Bone marrow (tissue), 2 donors: Measurements from ENCODE around the gene ZFP2.
"Not testable (repeated sequence)": the region's sequence is repeated elsewhere in the genome, so short reads cannot be mapped to it uniquely, and the experiment has no call there.

Source experiments
- DNase-seq, 2 donors: peaks; one replicate each; lab custom pipeline; 2025; lab: John Stamatoyannopoulos, UW

ZFP2 gene

DNA sequence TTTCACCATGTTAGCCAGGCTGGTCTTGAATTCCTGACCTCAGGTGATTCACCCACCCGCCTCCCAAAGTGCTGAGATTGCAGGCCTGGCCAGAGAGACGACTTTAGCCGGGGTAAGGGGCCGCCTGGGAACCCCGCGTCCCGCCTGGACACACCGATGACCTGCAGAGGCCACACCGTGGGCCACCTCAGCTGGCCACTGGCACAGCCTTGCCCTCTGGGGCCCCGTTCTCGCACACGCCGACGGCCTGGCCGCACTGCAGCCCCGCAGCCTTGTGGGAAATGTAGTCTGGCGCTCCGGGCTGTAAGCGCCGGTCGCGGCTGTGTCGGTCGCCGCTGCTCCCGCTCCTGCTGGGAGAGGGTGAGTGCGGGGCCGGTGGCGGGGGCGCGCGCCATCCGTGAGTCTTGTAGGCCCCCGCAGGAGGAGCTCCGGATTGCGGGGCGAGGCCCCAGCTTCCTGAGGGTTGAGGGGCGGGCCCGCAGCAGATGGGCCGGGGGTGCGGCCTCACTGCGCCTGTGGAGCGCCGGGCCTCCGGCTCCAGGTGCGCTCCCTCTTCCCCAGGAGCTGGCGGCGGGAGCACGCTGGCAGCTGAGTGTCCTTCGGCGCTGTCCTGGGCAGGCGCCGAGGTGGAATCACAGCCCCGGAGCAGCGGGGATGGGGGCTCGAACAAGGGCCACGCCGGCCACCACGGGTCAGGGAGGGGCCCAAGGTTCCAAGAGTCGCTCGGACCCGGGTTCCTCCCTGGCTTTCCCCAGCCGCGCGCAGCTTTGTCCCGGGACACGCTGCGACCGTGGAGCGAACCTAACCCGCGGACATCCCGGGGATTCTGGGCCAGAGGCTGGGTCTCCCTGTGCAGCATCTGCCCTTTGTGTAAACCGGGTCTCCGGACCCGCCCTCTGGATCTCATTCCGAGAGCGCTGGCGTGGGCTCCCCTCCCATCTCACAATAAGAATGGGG, at the start of gene ZFP2:
TSS of gene ZFP2 (plus strand) at position 299 of the 957 bp plus-strand sequence. CDS start 35,401 bp downstream, outside the sequence.
- DNase-seq, result no peak

DNA sequence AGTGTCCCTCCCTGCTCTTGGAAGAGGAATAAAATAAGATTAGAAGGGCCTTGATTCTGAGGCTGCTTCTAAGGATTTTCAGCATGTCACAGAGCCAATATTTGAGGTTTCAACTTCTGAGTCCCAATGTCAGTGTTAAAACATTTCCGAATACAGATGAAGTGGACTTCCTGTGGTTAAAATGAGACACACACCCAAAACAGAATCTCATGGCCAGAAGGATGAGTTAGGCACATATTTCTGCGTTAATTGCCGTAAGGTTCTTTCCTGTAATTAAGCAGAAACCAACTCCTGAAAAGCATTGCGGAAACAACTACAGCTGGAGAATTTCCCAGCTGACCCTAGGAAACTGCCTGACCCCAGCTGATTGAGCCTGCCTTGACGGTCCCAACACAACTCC, 46.4 kb upstream of the ZFP2 start:
- no peak for DNase-seq

DNA sequence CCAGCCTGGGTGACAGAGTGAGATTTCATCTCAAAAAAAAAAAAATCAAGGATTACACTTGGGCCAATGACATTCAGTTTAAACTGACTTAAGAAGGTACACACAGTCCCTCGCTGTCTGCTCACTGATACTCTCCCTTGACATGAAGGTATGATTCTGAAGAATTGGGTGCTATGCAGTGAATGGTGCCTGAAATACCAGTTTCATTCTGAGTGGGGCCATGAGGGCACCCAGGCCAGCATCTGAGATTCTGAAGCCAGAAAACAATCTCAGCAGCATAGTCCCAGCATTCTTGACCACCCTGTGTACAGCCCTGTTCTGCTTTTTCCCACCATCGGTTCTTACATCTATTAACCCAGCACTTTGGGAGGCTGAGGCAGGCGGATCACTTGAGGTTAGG, 43.8 kb upstream of the ZFP2 start:
- DNase-seq, result no peak

GRCh38 chr5:178854284-178854683, 41.4 kb upstream of the ZFP2 start:
- no peak for DNase-seq

DNA sequence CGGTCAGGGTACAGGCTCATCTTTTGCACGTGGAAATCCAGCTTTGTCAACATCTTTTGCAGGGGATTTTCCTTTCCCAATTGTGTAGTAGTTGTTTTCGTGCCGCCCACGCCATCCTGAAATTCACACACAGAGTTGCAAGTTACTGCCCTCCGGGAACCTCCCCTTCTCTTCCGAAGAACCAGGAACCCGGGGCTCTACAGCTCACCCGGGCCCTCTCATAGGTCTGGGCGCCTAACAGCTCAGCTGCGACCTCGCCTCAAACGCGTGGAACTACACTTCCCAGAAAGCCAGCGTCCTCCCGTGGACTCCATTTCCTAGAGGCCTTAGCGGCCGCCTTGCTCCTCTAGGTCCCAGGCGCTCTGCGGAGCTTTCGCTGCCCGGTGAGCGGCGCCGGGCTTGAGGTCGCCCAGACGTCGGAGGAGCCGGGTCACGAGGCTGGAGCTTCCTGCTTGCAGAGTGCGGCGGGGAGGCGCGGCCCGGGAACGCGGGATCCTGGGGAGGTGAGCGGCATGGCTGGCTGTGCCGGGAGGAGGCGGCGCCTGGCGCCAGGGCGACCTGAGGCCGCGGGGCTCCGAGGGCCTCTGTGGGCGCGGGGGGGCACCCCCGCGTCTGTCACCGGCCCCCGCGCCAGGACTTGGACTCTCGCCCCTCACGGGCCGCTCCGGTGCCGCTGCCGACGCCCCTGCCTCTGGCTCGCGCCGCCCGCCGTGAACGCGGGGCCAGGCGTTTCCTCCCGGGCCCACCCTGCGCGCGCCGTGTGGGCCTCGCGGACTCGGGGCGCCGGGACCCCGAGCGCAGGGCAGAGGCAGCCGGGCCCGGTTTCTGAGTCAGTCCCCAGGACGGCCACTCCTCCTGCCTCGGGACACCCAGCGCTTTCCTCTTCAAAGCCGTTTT, 35.8 kb upstream of the ZFP2 start, which contains the start of gene ZNF354B:
TSS of gene ZNF354B (plus strand) at position 329 of the 897 bp plus-strand sequence. CDS start 1,095 bp downstream, outside the sequence.
- peak; percentile 57 to 94 for DNase-seq

GRCh38 chr5:178860615-178861014, 35.1 kb upstream of the ZFP2 start:
- not testable (repeated sequence) for DNase-seq

DNA sequence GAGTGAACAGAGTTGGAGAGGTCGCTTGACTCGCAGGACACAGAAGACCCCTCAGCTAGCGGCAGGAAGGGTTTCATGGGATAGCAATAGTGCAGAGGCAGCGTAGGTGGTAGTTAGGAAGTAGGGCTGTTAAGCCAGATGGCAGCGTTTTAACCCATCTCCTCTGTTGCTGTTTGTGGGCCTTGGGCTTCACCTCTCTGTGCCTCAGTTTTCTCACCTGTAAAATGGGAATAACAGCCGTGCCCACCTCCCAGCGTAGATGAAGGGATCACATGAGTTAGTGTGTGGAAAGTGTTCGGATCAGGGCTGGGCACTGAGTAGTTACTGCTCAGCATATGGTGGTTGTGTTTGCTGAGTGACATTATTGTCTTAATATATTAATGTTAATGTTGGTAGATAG, 34.1 kb upstream of the ZFP2 start:
- no peak for DNase-seq

DNA sequence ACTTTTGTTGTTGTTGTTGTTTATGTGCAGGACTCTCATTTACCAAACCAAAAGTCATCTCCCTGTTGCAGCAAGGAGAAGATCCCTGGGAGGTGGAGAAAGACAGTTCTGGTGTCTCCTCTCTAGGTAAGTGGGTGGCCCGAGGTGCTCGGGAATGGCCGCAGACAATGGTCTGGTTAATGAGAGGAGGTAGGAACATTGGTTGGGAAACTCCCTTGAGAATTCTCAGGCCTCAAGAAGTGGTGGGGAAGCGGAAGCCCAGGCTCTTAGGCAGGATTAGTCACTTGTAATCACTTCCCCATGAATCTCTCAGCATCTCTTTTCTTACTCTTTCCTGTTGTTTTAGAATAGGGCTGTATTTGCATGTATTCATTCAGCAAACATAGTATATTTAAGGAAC, 28.8 kb upstream of the ZFP2 start:
- no peak for DNase-seq

DNA sequence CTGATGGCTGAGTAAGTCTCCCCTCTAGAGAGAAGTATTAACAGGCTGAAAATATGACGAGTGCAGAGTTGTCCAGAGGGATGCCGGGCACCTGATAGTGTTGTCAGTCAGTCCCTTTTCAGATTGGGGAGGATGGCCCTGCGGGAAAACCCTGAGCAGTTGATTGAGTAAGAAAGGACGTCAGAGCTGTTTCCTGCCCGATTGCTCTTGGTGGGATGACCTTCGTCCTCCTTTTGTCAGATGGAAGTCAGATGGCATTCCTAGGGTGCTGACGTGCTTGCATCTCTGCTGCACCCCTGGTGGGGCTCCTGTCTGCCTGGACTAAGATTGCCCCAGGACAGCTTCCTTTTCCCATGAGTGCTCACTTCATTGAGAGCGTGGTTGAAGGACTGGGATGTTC, 26.1 kb upstream of the ZFP2 start:
- no peak for DNase-seq

DNA sequence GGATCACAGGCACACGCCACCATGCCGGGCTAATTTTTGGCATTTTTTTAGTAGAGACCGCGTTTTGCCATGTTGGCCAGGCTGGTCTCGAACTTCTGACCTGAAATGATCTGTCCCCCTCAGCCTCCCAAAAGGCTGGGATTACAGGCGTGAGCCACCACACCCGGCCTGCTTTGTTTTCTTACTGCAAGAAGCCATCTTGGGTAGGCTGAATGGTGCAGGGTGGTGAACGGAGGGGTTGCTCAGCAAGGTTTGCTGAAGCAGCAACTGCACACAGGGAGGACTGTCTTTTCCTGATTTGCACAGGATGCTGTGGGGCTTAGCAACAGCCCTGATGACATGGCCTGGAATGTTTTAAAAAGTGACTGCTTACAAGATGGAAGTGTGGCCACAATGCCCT, 25.3 kb upstream of the ZFP2 start:
- no peak for DNase-seq

DNA sequence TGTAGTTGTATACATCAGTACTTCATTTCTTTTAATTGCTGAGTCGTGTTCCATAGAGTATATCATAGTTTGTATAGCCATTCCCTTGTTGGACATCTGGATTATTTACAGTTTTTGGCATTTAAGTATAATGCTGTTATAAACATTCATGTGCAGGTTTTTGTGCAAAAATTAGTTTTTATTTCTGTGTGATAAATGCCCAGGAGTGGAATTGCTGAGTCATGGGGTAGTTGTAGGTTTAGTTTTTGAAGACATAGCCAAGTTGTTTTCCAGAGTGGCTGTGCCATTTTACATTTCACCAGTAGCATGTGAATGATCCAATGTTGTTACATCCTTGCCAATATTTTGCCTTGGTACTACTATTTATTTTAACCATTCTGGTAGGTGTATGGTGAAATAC, 23.4 kb upstream of the ZFP2 start:
- no peak for DNase-seq

- DNase-seq, result not testable (repeated sequence)
Observed at GRCh38 chr5:178883115-178883694, 12.5 kb upstream of the ZFP2 start.

- DNase-seq, result no peak
Observed at GRCh38 chr5:178883815-178884430, 11.8 kb upstream of the ZFP2 start.

GRCh38 chr5:178899289-178899688, 3.6 kb downstream of the ZFP2 start:
- DNase-seq, result no peak

- DNase-seq, result no peak
Observed at GRCh38 chr5:178902849-178903248, 7.1 kb downstream of the ZFP2 start.

GRCh38 chr5:178931846-178932760, 36.4 kb downstream of the ZFP2 start:
- no peak for DNase-seq

- no peak for DNase-seq
Observed at GRCh38 chr5:178940569-178941360, 45.1 kb downstream of the ZFP2 start, which contains the start of gene ZNF454. ZNF454 (plus strand) TSS chr5:178941198; CDS start chr5:178942792, 1,594 bp downstream.

DNA sequence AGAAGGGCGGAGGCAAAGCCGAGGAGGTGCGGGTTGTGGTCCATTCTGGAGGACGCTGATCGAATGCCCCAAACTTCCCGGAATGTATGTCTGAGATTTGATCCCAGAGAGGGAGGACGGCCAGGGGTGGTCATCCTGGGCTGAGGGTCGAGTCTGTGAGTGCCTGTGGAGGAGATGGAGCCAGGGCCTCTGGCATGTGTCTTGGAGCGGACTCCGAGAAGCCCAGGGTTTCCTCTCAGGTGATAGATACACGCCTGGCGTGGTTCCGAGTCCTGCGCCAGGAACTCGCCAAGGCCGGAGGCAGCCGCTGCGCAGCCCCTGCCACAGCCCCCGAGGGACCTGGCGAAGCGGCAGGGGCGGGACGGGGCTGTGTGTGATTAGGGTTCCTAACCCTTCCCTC, 45.6 kb downstream of the ZFP2 start:
- DNase-seq, result no peak

- no peak for DNase-seq
Observed at GRCh38 chr5:178965465-178966055, 69.8 kb downstream of the ZFP2 start.
